Measurements from ENCODE around the gene CARD8. TPM values are rescaled to one million over a fixed set of nuclear protein-coding genes. Genes with fewer than 3 reads are reported as not detected.

The CARD8 gene
- total and polyA plus RNA-seq, 2 of the 8 experiments (the other 6 are each of a cell fraction or from before 2014, with no cell fraction given) = 8.9 to 24.4 TPM

GRCh38 chr19:48249502-48250014 is 6.2 kb downstream of the CARD8 start (continued):
- TF ChIP-seq TBP (IDR thresholded peaks at IDR 0.05; ENCODE audit: low read depth, low read length) = no peak

All from H1 (cell line).